B cell (primary cell): Measurements from ENCODE around the gene SOX6.

Source experiments
- CTCF ChIP-seq: fragments of 200-600 bp; IDR thresholded peaks from one replicate; pipeline ENCODE4 v1.8.0; 2022; ENCODE audit warnings: antibody characterized with exemption, mild to moderate bottlenecking
- EZH2 ChIP-seq: IDR thresholded peaks from 2 replicates; pipeline ENCODE4 v1.6.1; 2012; ENCODE audit warnings: borderline replicate concordance, low read depth, mild to moderate bottlenecking, moderate library complexity, low read length; ENCODE audit not compliant: insufficient read depth, poor library complexity, severe bottlenecking

- no peak for TF ChIP-seq CTCF
- TF ChIP-seq EZH2, result no peak
Measured at GRCh38 chr11:16363706-16364105, 7.4 kb upstream of the SOX6 start.
